ENCODE data around the gene NTRK3. TPM values are rescaled to one million over a fixed set of nuclear protein-coding genes. Genes with fewer than 3 reads are reported as not detected.

The NTRK3 gene
- total RNA-seq, 2 donors from 2014 or later: 4.2 to 7.2 TPM

DNA sequence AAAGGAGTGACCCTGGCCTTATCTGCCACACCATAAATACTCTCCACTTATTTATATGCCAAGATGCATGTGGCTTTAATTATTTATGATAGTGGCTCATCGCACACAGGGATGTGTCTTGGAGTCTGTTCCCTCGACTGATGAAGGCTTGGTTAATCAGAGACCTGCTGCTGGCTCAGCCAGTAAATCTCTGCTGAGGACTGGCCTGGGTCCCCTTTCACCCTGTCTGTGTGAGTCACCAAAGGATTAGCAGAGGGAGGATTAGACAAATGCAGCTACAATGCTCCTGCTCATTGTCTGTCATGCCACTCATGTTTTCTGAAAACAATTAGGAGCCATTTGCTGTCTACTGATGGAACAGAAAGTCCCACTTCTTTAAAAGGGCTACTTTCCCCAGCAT is 226.8 kb downstream of the NTRK3 start:
- no peak overlapping the region for H3K27ac ChIP-seq
- TF ChIP-seq POLR2A (IDR thresholded peaks at IDR 0.05) (no peak), POLR2AphosphoS5 (IDR thresholded peaks at IDR 0.05) (no peak), CTCF (IDR thresholded peaks at IDR 0.05) (no peak)
- H3K36me3 ChIP-seq: no peaks in the 10 kb centered on the region
- intact Hi-C loops (cut with DNase I): no loop called here
- H3K9me3 ChIP-seq: no peaks in the 10 kb centered on the region
- WGBS: 68% methylated on average over 2 of the region's 2 CpGs
- H3K4me1 ChIP-seq (replicated peaks): no peaks in the 10 kb centered on the region
- no peak overlapping the region for H3K4me3 ChIP-seq
- no peak for DNase-seq (ENCODE audit: low spot score)
- no peaks in the 10 kb centered on the region for H3K27me3 ChIP-seq (replicated peaks; ENCODE audit: insufficient read depth)

DNA sequence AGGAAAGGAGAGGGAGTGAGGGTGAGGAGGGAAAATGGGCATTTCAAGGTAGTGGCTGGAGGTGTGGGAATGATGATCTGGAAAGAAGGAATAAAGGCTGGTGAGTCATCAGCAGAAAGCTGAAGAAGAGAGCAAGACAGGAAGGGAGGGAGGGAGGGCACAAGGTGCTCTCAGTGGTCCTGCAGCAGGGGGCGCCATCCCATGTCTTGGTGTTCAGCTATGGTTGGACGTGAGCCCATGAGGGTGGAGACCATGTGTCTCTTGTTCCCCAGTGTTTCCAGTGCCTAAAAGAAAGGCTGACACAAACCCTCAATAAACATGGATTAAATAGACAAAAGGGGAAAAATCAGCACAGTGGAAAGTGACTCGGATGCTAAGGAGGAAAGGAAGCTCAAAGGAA is 228.5 kb downstream of the NTRK3 start:
- TF ChIP-seq CTCF (IDR thresholded peaks at IDR 0.05) (no peak), POLR2AphosphoS5 (IDR thresholded peaks at IDR 0.05) (no peak), POLR2A (IDR thresholded peaks at IDR 0.05) (no peak)
- WGBS: 73% methylated on average over 3 of the region's 3 CpGs
- DNase-seq (ENCODE audit: low spot score): no peak
- H3K9me3 ChIP-seq: no peaks in the 10 kb centered on the region
- no peaks in the 10 kb centered on the region for H3K36me3 ChIP-seq
- H3K4me1 ChIP-seq (replicated peaks): no peaks in the 10 kb centered on the region
- H3K4me3 ChIP-seq: no peak overlapping the region
- intact Hi-C loops (cut with DNase I): no loop called here
- no peak overlapping the region for H3K27ac ChIP-seq
- no peaks in the 10 kb centered on the region for H3K27me3 ChIP-seq (replicated peaks; ENCODE audit: insufficient read depth)

- no peaks in the 10 kb centered on the region for H3K27me3 ChIP-seq (replicated peaks; ENCODE audit: insufficient read depth)
- H3K4me1 ChIP-seq (replicated peaks): no peaks in the 10 kb centered on the region
- intact Hi-C loops (cut with DNase I): no loop called here
- H3K4me3 ChIP-seq: no peak overlapping the region
- H3K9me3 ChIP-seq: no peaks in the 10 kb centered on the region
- 94% methylated on average over 5 of the region's 5 CpGs for WGBS
- TF ChIP-seq CTCF (IDR thresholded peaks at IDR 0.05) (no peak), POLR2AphosphoS5 (IDR thresholded peaks at IDR 0.05) (no peak), POLR2A (IDR thresholded peaks at IDR 0.05) (no peak)
- DNase-seq (ENCODE audit: low spot score): no peak
- no peak overlapping the region for H3K27ac ChIP-seq
- no peaks in the 10 kb centered on the region for H3K36me3 ChIP-seq
These were observed 232.6 kb downstream of the NTRK3 start for GRCh38 chr15:88023914-88024313.

- H3K27me3 ChIP-seq (replicated peaks; ENCODE audit: insufficient read depth): no peaks in the 10 kb centered on the region
- H3K4me1 ChIP-seq (replicated peaks): no peaks in the 10 kb centered on the region
- H3K4me3 ChIP-seq: no peak overlapping the region
- WGBS: 82% methylated on average over 2 of the region's 2 CpGs
- intact Hi-C loops (cut with DNase I): no loop called here
- no peaks in the 10 kb centered on the region for H3K36me3 ChIP-seq
- no peak overlapping the region for H3K27ac ChIP-seq
- H3K9me3 ChIP-seq: no peaks in the 10 kb centered on the region
- no peak for DNase-seq (ENCODE audit: low spot score)
- no peak for TF ChIP-seq POLR2A (IDR thresholded peaks at IDR 0.05)
These were observed 233.8 kb downstream of the NTRK3 start for GRCh38 chr15:88022716-88023115.

- Histone ChIP-seq H3K4me1 (replicated peaks) (no peaks in the 10 kb centered on the region), H3K9me3 (no peaks in the 10 kb centered on the region), H3K27me3 (replicated peaks; ENCODE audit: insufficient read depth) (no peaks in the 10 kb centered on the region), H3K27ac (no peak overlapping the region), H3K4me3 (no peak overlapping the region), H3K36me3 (no peaks in the 10 kb centered on the region)
- 90% methylated on average over 4 of the region's 4 CpGs for WGBS
- intact Hi-C loops (cut with DNase I): no loop called here
- DNase-seq (ENCODE audit: low spot score): no peak
- TF ChIP-seq POLR2A (IDR thresholded peaks at IDR 0.05): no peak
- TF ChIP-seq POLR2AphosphoS5 (IDR thresholded peaks at IDR 0.05): no peak
These were observed 234.9 kb downstream of the NTRK3 start for GRCh38 chr15:88021601-88022000.

GRCh38 chr15:88020806-88021205 is 235.7 kb downstream of the NTRK3 start:
- no peaks in the 10 kb centered on the region for H3K27me3 ChIP-seq (replicated peaks; ENCODE audit: insufficient read depth)
- H3K4me1 ChIP-seq (replicated peaks): no peaks in the 10 kb centered on the region
- DNase-seq (ENCODE audit: low spot score): no peak
- intact Hi-C loops (cut with DNase I): no loop called here
- no peak for TF ChIP-seq CTCF (IDR thresholded peaks at IDR 0.05)
- TF ChIP-seq POLR2A (IDR thresholded peaks at IDR 0.05): no peak
- TF ChIP-seq POLR2AphosphoS5 (IDR thresholded peaks at IDR 0.05): no peak
- H3K36me3 ChIP-seq: no peaks in the 10 kb centered on the region
- WGBS: 63% methylated on average over 3 of the region's 3 CpGs
- no peaks in the 10 kb centered on the region for H3K9me3 ChIP-seq
- H3K4me3 ChIP-seq: no peak overlapping the region
- no peak overlapping the region for H3K27ac ChIP-seq

Data from prostate gland (tissue), 2 donors.